Metanephros (tissue), 1 donor: Measurements from ENCODE around the gene LYPD6. TPM values are rescaled to one million over a fixed set of nuclear protein-coding genes. Genes with fewer than 3 reads are reported as not detected.

Experiments used
- total RNA-seq: library from RNA; depleted of rRNA; stranded (reverse); fragments of >200 nt; gene quantifications from one replicate; pipeline ENCODE4 v1.2.3, GENCODE V29; 2014

Gene LYPD6, protein sequence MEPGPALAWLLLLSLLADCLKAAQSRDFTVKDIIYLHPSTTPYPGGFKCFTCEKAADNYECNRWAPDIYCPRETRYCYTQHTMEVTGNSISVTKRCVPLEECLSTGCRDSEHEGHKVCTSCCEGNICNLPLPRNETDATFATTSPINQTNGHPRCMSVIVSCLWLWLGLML
- total RNA-seq = 13.4 TPM

DNA sequence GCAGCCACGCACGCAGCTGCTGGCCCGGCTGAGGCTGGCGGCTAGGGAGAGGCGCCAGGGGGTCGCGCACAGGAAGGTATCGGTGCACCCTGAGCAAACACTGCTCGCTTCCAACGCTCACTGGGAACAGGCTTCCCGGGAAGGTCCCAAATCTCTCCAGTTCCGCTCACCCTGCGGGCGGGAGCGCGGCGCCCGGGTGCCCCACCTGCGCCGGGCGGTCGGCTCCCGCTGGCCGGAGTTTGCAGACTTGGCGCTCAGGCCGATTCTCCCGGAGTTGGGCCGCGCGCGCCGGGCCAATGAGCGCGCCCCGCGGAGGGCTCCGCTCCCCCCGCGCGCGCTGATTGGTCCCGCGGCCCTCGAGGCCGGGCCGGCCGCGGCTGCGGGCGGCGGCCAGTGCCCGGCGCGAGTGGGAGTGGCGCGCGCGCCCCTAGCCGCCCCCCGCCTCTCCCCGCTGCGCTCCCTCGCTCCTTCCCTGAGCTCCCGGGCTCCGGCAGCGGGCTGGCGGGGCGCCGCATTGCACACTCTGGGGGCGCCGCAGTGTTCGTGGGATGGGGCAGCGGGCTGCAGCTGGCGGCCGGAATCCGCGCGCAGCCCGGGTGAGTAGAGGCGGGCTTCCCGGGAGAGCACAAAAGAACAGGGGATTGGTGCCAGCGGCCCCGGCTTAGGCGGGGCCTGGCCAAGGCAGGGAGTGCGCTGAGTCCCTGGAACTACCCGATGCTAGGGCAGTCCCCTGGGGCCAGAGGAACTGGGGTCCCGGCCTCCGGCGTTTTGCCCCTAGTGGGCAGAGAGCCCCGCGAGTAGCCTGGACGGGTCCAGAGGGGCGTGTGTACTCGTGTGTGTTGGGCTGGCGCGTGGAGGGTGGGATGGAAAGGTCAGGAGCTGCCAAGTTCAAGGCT, at the start of gene LYPD6:
Gene LYPD6, plus strand, starts transcription at position 461 of the 896 bp plus-strand sequence. CDS start 107,122 bp downstream, outside the sequence.

